Endodermal cell (in vitro differentiated cells): ENCODE data around the gene LRTM2. TPM values are rescaled to one million over a fixed set of nuclear protein-coding genes. Genes with fewer than 3 reads are reported as not detected.

Source experiments
- DNase-seq: peaks from one replicate; pipeline ENCODE4 v3.0.0-alpha.2; 2017
- H3K27ac ChIP-seq: 2 replicates; pipeline ENCODE4 v1.5.1; 2013; ENCODE audit warnings: mild to moderate bottlenecking, low read depth, low read length, moderate library complexity
- H3K27me3 ChIP-seq: 2 replicates; pipeline ENCODE4 v1.6.1; 2013; ENCODE audit warnings: mild to moderate bottlenecking, low read length, moderate library complexity; ENCODE audit not compliant: insufficient read depth, control insufficient read depth, poor library complexity, severe bottlenecking
- H3K36me3 ChIP-seq: 2 replicates; pipeline ENCODE4 v1.7.0; 2013; ENCODE audit warnings: mild to moderate bottlenecking, low read length, moderate library complexity; ENCODE audit not compliant: control insufficient read depth, insufficient read depth
- H3K4me1 ChIP-seq: one replicate; pipeline ENCODE4 v1.7.0; 2013; ENCODE audit warnings: low read length; ENCODE audit not compliant: control insufficient read depth, insufficient read depth
- H3K4me3 ChIP-seq: 2 replicates; pipeline ENCODE4 v1.5.1; 2013; ENCODE audit warnings: mild to moderate bottlenecking, low read length, moderate library complexity
- H3K9ac ChIP-seq: 2 replicates; pipeline ENCODE4 v1.6.1; 2013; ENCODE audit warnings: mild to moderate bottlenecking, low read length, moderate library complexity; ENCODE audit not compliant: poor library complexity, severe bottlenecking; ENCODE audit errors: extremely low read depth
- H3K9me3 ChIP-seq: 2 replicates; pipeline ENCODE4 v1.6.1; 2013; ENCODE audit warnings: mild to moderate bottlenecking, low read length, moderate library complexity; ENCODE audit not compliant: control insufficient read depth
- H3K27ac Mint-ChIP-seq: 2 replicates; pipeline ENCODE4 v1.8.0; 2020; ENCODE audit warnings: mixed read lengths
- H3K27me3 Mint-ChIP-seq: 2 replicates; pipeline ENCODE4 v1.8.0; 2021; ENCODE audit warnings: mild to moderate bottlenecking, mixed read lengths; ENCODE audit not compliant: insufficient read depth
- H3K36me3 Mint-ChIP-seq: 2 replicates; pipeline ENCODE4 v1.8.0; 2020; ENCODE audit warnings: low read depth, mixed read lengths
- H3K4me1 Mint-ChIP-seq: 2 replicates; pipeline ENCODE4 v1.8.0; 2020; ENCODE audit warnings: mixed read lengths
- H3K4me3 Mint-ChIP-seq: 2 replicates; pipeline ENCODE4 v1.8.0; 2020; ENCODE audit warnings: mild to moderate bottlenecking, moderate library complexity, mixed read lengths
- H3K9me3 Mint-ChIP-seq: 2 replicates; pipeline ENCODE4 v1.8.0; 2020; ENCODE audit warnings: mild to moderate bottlenecking, mixed read lengths
- WGBS, 2 experiments: methylation state at CpG; one replicate each; pipeline versions ENCODE4 v1.1.5 to v1.1.7; 2013; ENCODE audit warnings: missing lambda C conversion rate in 2 of 2, mixed read lengths in 1 of 2; ENCODE audit not compliant: insufficient coverage in 1 of 2, insufficient read length in 1 of 2; 5-methylcytosine and 5-hydroxymethylcytosine counted together
- total RNA-seq, 2 donors: library from RNA; stranded (reverse); fragmentation: NEBNext Ultra II Directional in 1 of 2; extraction: Animal tissue kit (Norgen Biotek cat#: 25700) in 1 of 2; gene quantifications; 2 replicates in 1 of 2; 3 replicates in 1 of 2; pipeline ENCODE4 v1.2.1, GENCODE V29; 2021
- TF ChIP-seq, protein P1 (sequence below): fragments of 200-600 bp; sonication (generic); conservative IDR thresholded peaks from 2 replicates; pipeline ENCODE4 v1.5.0; 2021; ENCODE audit warnings: antibody characterized with exemption, mild to moderate bottlenecking

LRTM2 gene
- total RNA-seq, 2 donors from 2014 or later: 0.40 TPM

GRCh38 chr12:1808798-1809480 lies 11.4 kb upstream of the LRTM2 start:
- no peaks in the 10 kb centered on the region for H3K36me3 ChIP-seq
- no peak overlapping the region for H3K4me3 ChIP-seq
- Mint-ChIP-seq H3K4me3 (no peak overlapping the region), H3K9me3 (no peaks in the 10 kb centered on the region), H3K4me1 (peaks cover 2% of the 10 kb centered on the region), H3K27me3 (peaks cover 2% of the 10 kb centered on the region), H3K36me3 (no peaks in the 10 kb centered on the region), H3K27ac (no peak overlapping the region)
- no peak overlapping the region for H3K27ac ChIP-seq
- TF ChIP-seq, protein P1, sequence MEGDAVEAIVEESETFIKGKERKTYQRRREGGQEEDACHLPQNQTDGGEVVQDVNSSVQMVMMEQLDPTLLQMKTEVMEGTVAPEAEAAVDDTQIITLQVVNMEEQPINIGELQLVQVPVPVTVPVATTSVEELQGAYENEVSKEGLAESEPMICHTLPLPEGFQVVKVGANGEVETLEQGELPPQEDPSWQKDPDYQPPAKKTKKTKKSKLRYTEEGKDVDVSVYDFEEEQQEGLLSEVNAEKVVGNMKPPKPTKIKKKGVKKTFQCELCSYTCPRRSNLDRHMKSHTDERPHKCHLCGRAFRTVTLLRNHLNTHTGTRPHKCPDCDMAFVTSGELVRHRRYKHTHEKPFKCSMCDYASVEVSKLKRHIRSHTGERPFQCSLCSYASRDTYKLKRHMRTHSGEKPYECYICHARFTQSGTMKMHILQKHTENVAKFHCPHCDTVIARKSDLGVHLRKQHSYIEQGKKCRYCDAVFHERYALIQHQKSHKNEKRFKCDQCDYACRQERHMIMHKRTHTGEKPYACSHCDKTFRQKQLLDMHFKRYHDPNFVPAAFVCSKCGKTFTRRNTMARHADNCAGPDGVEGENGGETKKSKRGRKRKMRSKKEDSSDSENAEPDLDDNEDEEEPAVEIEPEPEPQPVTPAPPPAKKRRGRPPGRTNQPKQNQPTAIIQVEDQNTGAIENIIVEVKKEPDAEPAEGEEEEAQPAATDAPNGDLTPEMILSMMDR: no peak
- DNase-seq: no peak
- H3K9me3 ChIP-seq: no peaks in the 10 kb centered on the region
- H3K9ac ChIP-seq: no peak overlapping the region
- no peaks in the 10 kb centered on the region for H3K4me1 ChIP-seq
- no peaks in the 10 kb centered on the region for H3K27me3 ChIP-seq
- WGBS, 2 experiments: 92 to 93% methylated on average over 14 to 22 of the region's 22 CpGs

GRCh38 chr12:1809591-1810190 lies 10.7 kb upstream of the LRTM2 start:
- Histone ChIP-seq H3K27ac (no peak overlapping the region), H3K27me3 (no peaks in the 10 kb centered on the region), H3K4me3 (no peak overlapping the region), H3K9ac (no peak overlapping the region), H3K9me3 (no peaks in the 10 kb centered on the region), H3K4me1 (no peaks in the 10 kb centered on the region), H3K36me3 (no peaks in the 10 kb centered on the region)
- H3K4me1 Mint-ChIP-seq: peaks cover under 1% of the 10 kb centered on the region
- 92 to 97% methylated on average over 11 to 13 of the region's 13 CpGs for WGBS, 2 experiments
- H3K36me3 Mint-ChIP-seq: no peaks in the 10 kb centered on the region
- H3K27me3 Mint-ChIP-seq: peaks cover 5% of the 10 kb centered on the region
- no peak overlapping the region for H3K27ac Mint-ChIP-seq
- no peak for DNase-seq
- H3K9me3 Mint-ChIP-seq: no peaks in the 10 kb centered on the region
- H3K4me3 Mint-ChIP-seq: no peak overlapping the region
- TF ChIP-seq, protein P1: no peak

DNA sequence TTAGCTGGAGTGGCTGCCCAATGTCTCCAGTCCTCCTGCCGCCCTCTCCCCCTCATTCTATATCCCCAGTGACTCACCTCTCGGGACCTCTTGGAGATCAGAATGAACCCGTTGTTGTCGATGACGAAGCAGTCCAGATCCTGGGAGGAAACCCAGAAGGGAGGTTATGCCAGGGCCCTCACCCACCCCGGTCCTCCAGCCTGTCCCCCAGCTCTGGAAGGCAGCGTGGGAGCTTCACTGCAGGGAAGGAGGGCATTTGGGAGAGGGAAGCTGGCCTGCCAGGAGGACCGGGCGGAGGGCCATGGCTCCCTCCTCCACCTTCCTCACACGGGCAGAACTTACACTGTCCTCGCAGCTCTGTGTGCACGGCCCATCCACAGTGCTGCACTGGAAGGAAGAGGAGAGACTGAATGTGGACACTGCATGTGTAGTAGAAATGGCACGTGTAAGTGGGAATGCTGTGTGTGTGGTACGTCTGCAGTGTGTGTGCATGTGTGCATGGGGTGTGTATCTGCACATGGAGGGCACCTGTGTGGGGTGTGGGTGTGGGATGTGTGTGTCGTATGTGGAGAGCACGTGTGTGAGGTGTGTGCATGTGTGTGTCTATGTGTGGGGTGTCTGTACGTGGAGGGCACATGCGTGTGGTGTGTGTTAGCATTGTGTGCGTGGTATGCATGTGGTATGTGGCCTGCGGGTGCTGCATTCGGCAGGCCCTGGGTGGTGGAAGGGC lies 10.0 kb upstream of the LRTM2 start:
- H3K9ac ChIP-seq: no peak overlapping the region

More for the DNA sequence above, 10.0 kb upstream of the LRTM2 start:
- Histone ChIP-seq H3K36me3 (no peaks in the 10 kb centered on the region), H3K4me3 (no peak overlapping the region), H3K4me1 (no peaks in the 10 kb centered on the region), H3K27me3 (no peaks in the 10 kb centered on the region), H3K27ac (no peak overlapping the region), H3K9me3 (no peaks in the 10 kb centered on the region)
- no peaks in the 10 kb centered on the region for H3K9me3 Mint-ChIP-seq
- TF ChIP-seq, protein P1: no peak
- no peak for DNase-seq
- no peaks in the 10 kb centered on the region for H3K36me3 Mint-ChIP-seq
- peaks cover 6% of the 10 kb centered on the region for H3K27me3 Mint-ChIP-seq
- no peaks in the 10 kb centered on the region for H3K4me1 Mint-ChIP-seq
- H3K27ac Mint-ChIP-seq: no peak overlapping the region
- 88 to 92% methylated on average over 8 to 19 of the region's 21 CpGs for WGBS, 2 experiments
- H3K4me3 Mint-ChIP-seq: no peak overlapping the region
